ENCODE results near the gene ANKRD7.
"Not testable (repeated sequence)": the region's sequence is repeated elsewhere in the genome, so short reads cannot be mapped to it uniquely, and the experiment has no call there.

ANKRD7 gene

DNA sequence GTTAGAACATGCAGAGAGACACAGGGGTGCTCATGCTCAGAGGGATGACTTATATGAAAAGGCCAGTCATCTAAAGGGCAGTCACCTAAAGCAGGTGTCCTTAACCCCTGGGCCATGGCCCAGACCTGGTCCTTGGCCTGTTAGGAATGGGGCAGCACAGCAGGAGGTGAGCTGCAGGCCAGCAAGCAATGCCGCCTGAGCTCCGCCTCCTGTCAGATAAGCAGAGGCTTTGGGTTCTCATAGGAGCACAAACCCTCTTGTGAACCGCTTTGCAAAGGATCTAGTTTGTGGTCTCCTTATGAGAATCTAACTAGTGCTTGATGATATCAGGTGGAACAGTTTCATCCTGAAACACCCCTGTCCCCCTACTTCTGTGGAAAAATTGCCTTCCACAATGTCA, 14.5 kb downstream of the ANKRD7 start:
- DNase-seq: no peak

DNA sequence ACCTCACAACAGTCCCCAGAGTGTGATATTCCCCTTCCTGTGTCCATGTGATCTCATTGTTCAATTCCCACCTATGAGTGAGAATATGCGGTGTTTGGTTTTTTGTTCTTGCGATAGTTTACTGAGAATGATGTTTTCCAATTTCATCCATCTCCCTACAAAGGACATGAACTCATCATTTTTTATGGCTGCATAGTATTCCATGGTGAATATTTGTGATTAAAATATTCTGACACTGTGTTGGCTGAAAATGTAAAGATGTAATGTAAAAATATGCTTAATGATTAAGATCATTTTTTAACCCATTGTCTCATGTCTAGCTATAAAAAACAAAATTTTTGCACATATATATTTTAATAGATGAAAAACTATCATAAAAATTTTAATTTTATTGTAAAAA, 15.8 kb downstream of the ANKRD7 start:
- not testable (repeated sequence) for DNase-seq

- DNase-seq: no peak
Observed at GRCh38 chr7:118243695-118244094, 19.2 kb downstream of the ANKRD7 start.

DNA sequence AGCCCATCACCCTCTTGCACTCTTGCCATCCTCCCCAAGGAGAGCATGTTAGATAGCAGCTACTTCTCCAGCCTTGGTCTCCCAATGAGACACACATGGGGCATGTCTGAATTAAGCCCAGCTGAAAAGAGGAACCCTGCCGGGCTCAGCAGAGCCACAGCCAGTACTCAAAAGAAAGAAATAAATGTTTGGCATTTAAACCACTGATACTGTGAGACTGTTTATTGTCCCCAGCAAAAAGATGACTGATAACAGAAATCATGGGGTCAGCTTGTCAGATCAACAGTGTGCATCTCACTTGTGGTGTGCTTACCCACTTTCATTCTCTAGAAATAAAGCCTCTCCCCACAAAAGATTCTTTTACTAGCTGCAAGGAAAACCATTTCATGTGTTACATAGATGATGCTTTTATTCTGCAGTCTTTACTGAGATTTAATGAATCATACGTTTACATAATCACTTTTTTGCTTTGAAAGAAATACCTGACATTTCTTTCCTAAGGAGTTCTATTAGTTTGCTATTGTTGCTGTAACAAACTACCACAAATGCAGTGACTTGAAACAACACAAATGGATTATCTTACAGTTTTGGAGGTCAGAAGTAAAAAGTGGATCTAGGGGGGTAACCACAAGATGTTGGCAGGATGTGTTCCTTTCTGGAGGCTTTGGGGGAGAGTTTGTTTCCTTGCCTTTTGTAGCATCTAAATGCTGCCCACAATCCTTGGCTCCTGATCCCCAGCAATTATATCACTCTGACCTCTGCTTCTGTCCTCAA, 20.9 kb downstream of the ANKRD7 start:
- no peak for DNase-seq

- DNase-seq: no peak
Observed at GRCh38 chr7:118250860-118251494, 26.5 kb downstream of the ANKRD7 start.

DNA sequence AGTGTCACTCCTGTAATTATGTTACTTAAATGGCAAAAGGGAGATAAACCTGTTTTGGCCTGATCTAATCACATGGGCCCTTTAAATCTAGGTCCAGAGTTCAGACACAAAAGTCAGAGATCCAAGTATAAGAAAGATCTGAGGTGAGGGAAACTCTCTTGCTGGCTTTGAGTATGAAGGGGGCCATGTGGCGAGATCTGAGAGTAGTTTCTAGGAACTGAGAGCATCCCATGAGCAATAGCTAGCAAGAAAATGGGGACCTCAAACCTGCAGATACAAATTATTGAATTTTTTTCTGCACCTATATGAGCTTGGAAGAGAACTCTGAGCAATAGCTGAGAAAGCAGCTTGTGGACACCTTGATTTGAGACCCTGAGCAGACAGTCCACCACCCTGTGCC, 27.6 kb downstream of the ANKRD7 start:
- DNase-seq: no peak

GRCh38 chr7:118259115-118259514, 34.6 kb downstream of the ANKRD7 start:
- no peak for DNase-seq

- no peak for DNase-seq
Observed at GRCh38 chr7:118264836-118265235, 40.3 kb downstream of the ANKRD7 start.

DNA sequence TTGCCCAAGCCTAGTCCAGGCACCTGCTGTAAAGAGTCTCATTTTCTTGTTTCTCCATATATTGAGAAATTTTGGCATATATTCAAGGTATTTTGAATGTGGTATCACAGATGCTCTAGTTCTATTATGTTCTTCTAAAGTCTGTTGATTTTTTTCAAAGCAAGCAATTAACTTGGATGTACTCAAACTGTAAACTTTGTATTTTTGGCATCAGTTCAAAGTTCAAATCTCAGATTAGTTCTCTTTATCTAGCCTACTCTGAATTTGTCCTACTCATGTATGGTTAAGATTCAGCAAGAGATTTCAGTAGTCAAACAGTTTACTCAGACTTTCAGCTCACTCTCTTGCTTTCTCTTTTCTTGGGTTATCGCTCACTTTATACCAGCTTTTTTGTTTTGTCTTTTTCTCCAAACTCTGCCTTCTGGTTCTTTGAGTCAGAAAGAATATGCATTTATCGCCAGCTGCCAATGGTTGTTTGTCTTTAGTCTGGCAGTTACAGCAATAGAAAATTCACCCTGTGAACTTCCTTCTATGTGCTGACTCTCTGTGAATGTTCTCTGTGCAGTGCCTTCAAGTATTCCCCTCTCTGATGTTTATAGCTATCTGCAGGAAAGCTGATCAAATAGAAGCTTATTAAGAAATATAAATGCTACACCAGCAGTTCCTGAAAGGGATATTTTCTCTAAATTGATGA, 56.0 kb downstream of the ANKRD7 start:
- DNase-seq: no peak

DNA sequence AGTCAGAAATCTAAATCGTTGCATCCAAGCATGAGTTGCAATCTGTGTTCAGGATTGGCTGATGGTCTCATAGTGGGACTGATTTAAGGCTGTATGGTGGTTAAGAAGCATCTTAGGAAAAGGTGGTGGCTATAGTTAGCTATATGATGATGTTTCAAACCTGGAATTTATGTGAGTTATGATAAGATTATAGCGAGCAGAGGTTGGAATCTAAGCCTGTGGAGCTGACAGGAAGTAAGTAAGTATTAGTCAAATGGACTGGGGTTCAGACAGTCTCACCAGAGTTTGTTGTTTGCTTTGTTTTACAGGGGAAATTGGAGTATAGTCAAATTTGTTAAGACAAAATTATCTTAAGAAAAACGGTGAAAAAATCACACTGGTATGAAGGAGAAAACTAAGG, 56.7 kb downstream of the ANKRD7 start:
- no peak for DNase-seq

DNA sequence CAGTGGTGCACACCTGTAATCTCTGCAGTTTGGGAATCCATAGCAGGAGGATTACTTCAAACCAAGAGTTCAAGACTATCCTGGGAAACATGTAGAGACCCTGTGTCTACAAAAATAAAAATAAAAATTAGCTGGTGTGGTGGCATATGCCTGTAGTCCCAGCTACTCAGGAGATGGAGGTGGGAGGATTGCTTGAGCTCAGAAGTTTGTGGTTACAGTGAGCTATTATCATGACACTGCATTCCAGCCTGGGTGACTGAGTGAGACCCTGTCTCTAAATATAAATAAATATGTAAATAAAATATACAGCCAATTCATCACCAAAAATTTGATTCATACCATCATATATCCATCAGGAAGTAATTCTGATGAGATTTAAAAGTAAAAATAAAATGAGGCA, 60.9 kb downstream of the ANKRD7 start:
- no peak for DNase-seq

DNA sequence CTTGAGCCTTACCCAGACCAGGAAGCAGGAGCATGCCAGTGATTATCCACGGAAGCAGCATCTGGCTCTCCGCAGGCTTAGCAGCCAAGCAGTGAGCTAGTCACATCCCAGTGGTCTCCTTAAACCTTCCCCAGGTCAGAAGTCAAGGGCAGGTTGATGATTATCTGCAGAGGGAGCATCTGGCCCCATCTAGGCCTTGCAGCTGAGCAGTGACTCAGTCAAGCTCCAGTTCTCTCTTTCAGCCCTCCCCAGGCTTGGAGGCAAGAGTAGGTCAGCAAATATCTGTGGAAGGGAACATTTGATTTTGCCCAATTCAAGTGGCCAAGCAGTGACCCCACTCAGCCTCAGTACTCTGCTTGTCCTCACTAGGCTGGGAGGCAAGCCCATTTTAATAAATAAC, 61.6 kb downstream of the ANKRD7 start:
- no peak for DNase-seq

- no peak for DNase-seq
Observed at GRCh38 chr7:118288098-118288497, 63.6 kb downstream of the ANKRD7 start.

GRCh38 chr7:118289476-118289875, 65.0 kb downstream of the ANKRD7 start:
- no peak for DNase-seq
